ENCODE measurements around the gene LYVE1. TPM values are rescaled to one million over a fixed set of nuclear protein-coding genes. Genes with fewer than 3 reads are reported as not detected.

The LYVE1 gene
- polyA plus RNA-seq, 3 donors, result 12.3 to 113 (median 112) TPM

GRCh38 chr11:10539339-10539738 lies 29.1 kb downstream of the LYVE1 start:
- H3K27ac ChIP-seq (ENCODE audit: low read depth, low read length), result no peak overlapping the region

- no peak overlapping the region for H3K27ac ChIP-seq (ENCODE audit: low read depth, low read length)
- WGBS, 3 donors, result 72 to 79% (median 74%) methylated on average over 1 of the region's 1 CpG
Observed at GRCh38 chr11:10538924-10539323, 29.5 kb downstream of the LYVE1 start.

GRCh38 chr11:10537600-10537999 lies 30.9 kb downstream of the LYVE1 start:
- no peak overlapping the region for H3K27ac ChIP-seq (ENCODE audit: low read depth, low read length)

GRCh38 chr11:10534316-10534715 lies 34.1 kb downstream of the LYVE1 start:
- 46 to 78% (median 51%) methylated on average over 2 of the region's 2 CpGs for WGBS, 3 donors
- no peak overlapping the region for H3K27ac ChIP-seq (ENCODE audit: low read depth, low read length)

GRCh38 chr11:10533323-10533722 lies 35.1 kb downstream of the LYVE1 start:
- H3K27ac ChIP-seq (ENCODE audit: low read depth, low read length), result no peak overlapping the region

GRCh38 chr11:10532526-10532925 lies 35.9 kb downstream of the LYVE1 start:
- no peak overlapping the region for H3K27ac ChIP-seq (ENCODE audit: low read depth, low read length)
- 84 to 94% (median 86%) methylated on average over 2 of the region's 2 CpGs for WGBS, 3 donors

- WGBS, 3 donors, result 87 to 97% (median 95%) methylated on average over 2 of the region's 2 CpGs
Observed at GRCh38 chr11:10529279-10529678, 39.2 kb downstream of the LYVE1 start.

GRCh38 chr11:10528121-10528520 lies 40.3 kb downstream of the LYVE1 start:
- H3K27ac ChIP-seq (ENCODE audit: low read depth, low read length), result no peak overlapping the region

More at GRCh38 chr11:10529279-10529678, 39.2 kb downstream of the LYVE1 start:
- no peak overlapping the region for H3K27ac ChIP-seq (ENCODE audit: low read depth, low read length)

GRCh38 chr11:10526974-10527918 lies 41.2 kb downstream of the LYVE1 start:
- WGBS, 3 donors, result 79 to 89% (median 85%) methylated on average over 6 of the region's 6 CpGs
- no peak overlapping the region for H3K27ac ChIP-seq (ENCODE audit: low read depth, low read length)

- no peak overlapping the region for H3K27ac ChIP-seq (ENCODE audit: low read depth, low read length)
- 54 to 78% (median 55%) methylated on average over 1 of the region's 1 CpG for WGBS, 3 donors
Observed at GRCh38 chr11:10524471-10524870, 44.0 kb downstream of the LYVE1 start.

- WGBS, 3 donors, result 72 to 81% (median 79%) methylated on average over 2 of the region's 2 CpGs
Observed at GRCh38 chr11:10522921-10523320, 45.5 kb downstream of the LYVE1 start.

GRCh38 chr11:10522276-10522675 lies 46.2 kb downstream of the LYVE1 start:
- no peak overlapping the region for H3K27ac ChIP-seq (ENCODE audit: low read depth, low read length)
- 74 to 87% (median 76%) methylated on average over 1 of the region's 1 CpG for WGBS, 3 donors

More at GRCh38 chr11:10522921-10523320, 45.5 kb downstream of the LYVE1 start:
- H3K27ac ChIP-seq (ENCODE audit: low read depth, low read length), result no peak overlapping the region

GRCh38 chr11:10520562-10520961 lies 47.9 kb downstream of the LYVE1 start:
- 81 to 96% (median 83%) methylated on average over 2 of the region's 2 CpGs for WGBS, 3 donors
- no peak overlapping the region for H3K27ac ChIP-seq (ENCODE audit: low read depth, low read length)

GRCh38 chr11:10519630-10520029 lies 48.8 kb downstream of the LYVE1 start:
- 95 to 99% (median 98%) methylated on average over 2 of the region's 2 CpGs for WGBS, 3 donors
- no peak overlapping the region for H3K27ac ChIP-seq (ENCODE audit: low read depth, low read length)

- WGBS, 3 donors, result 81 to 89% (median 86%) methylated on average over 2 of the region's 2 CpGs
- H3K27ac ChIP-seq (ENCODE audit: low read depth, low read length), result no peak overlapping the region
Observed at GRCh38 chr11:10518891-10519290, 49.6 kb downstream of the LYVE1 start.

- no peak overlapping the region for H3K27ac ChIP-seq (ENCODE audit: low read depth, low read length)
Observed at GRCh38 chr11:10518123-10518522, 50.3 kb downstream of the LYVE1 start.

GRCh38 chr11:10515418-10515817 lies 53.0 kb downstream of the LYVE1 start:
- 84 to 92% (median 92%) methylated on average over 3 of the region's 3 CpGs for WGBS, 3 donors
- H3K27ac ChIP-seq (ENCODE audit: low read depth, low read length), result no peak overlapping the region

- WGBS, 3 donors, result 94 to 96% (median 95%) methylated on average over 2 of the region's 2 CpGs
- no peak overlapping the region for H3K27ac ChIP-seq (ENCODE audit: low read depth, low read length)
Observed at GRCh38 chr11:10514709-10515108, 53.8 kb downstream of the LYVE1 start.

GRCh38 chr11:10514202-10514601 lies 54.3 kb downstream of the LYVE1 start:
- 35 to 52% (median 38%) methylated on average over 2 of the region's 2 CpGs for WGBS, 3 donors
- no peak overlapping the region for H3K27ac ChIP-seq (ENCODE audit: low read depth, low read length)

- no peak overlapping the region for H3K27ac ChIP-seq (ENCODE audit: low read depth, low read length)
- WGBS, 3 donors, result 88 to 92% (median 91%) methylated on average over 10 of the region's 10 CpGs
Observed at GRCh38 chr11:10511181-10511621, 57.3 kb downstream of the LYVE1 start.
